PC-3 (cell line): ENCODE measurements around the gene CSF2.

Source experiments
- CTCF ChIP-seq: fragments of 300-600 bp; sonication (generic); conservative IDR thresholded peaks from 2 replicates; pipeline ENCODE4 v1.5.1; 2017; ENCODE audit warnings: antibody characterized with exemption, low read depth, mild to moderate bottlenecking, low read length
- EZH2 ChIP-seq: fragments of 300-600 bp; sonication (generic); IDR thresholded peaks from one replicate; pipeline ENCODE4 v1.6.1; 2017; ENCODE audit warnings: antibody characterized with exemption, mild to moderate bottlenecking, low read length; ENCODE audit not compliant: unreplicated experiment

- TF ChIP-seq EZH2 (no peak), CTCF (no peak)
These were observed 37.3 kb downstream of the CSF2 start for GRCh38 chr5:132110930-132111329.
